IMR-90 (cell line): ENCODE data around the gene CTAG1A. TPM values are rescaled to one million over a fixed set of nuclear protein-coding genes. Genes with fewer than 3 reads are reported as not detected.

Source experiments
- ATAC-seq: fragments of 200-7000 bp; cut with Tn5 transposase; 2 replicates; pipeline ENCODE4 v1.9.1; 2020; ENCODE audit warnings: low read depth, mild to moderate bottlenecking, moderate library complexity
- BruUV-seq: library from RNA; stranded (reverse); fragments of 400-500 nt; replicated peaks from 2 replicates; lab custom pipeline; 2021; lab: Mats Ljungman, UMichigan
- CTCF ChIA-PET: fragments of 300-600 bp; formaldehyde crosslinking; extraction: SDS; loops from one replicate; lab custom pipeline; 2021; ENCODE audit warnings: antibody characterized with exemption; lab: Yijun Ruan, JAX
- POLR2A ChIA-PET: fragments of 300-600 bp; sonication (Branson Sonifier 250); formaldehyde crosslinking; loops from one replicate; lab custom pipeline; 2022; ENCODE audit warnings: antibody characterized with exemption; ENCODE audit not compliant: unreplicated experiment; lab: Charles Lee
- DNase-seq: peaks from one replicate; pipeline ENCODE4 v3.0.0; 2013
- H2AFZ ChIP-seq: replicated peaks from 2 replicates; pipeline ENCODE3; 2013; ENCODE audit warnings: low read length, mild to moderate bottlenecking; ENCODE audit not compliant: poor library complexity
- H2AK5ac ChIP-seq: 2 replicates; pipeline ENCODE4 v1.6.1; 2013; ENCODE audit warnings: low read depth, low read length, inconsistent platforms
- H2AK9ac ChIP-seq: replicated peaks from 2 replicates; pipeline ENCODE3; 2013; ENCODE audit warnings: mild to moderate bottlenecking, low read depth, low read length, moderate library complexity; ENCODE audit not compliant: poor library complexity
- H2BK120ac ChIP-seq: 2 replicates; pipeline ENCODE4 v1.6.1; 2013; ENCODE audit warnings: low read depth, low read length, inconsistent platforms
- H2BK15ac ChIP-seq: 3 replicates; pipeline ENCODE4 v1.6.1; 2013; ENCODE audit warnings: low read depth, low read length, inconsistent platforms
- H2BK20ac ChIP-seq: 2 replicates; pipeline ENCODE4 v1.6.1; 2013; ENCODE audit warnings: low read depth, mild to moderate bottlenecking, inconsistent platforms, low read length, moderate library complexity
- H2BK5ac ChIP-seq: 2 replicates; pipeline ENCODE4 v1.6.1; 2013; ENCODE audit warnings: mild to moderate bottlenecking, low read depth, low read length, inconsistent platforms; ENCODE audit not compliant: poor library complexity, severe bottlenecking
- H3K14ac ChIP-seq: replicated peaks from 2 replicates; pipeline ENCODE4 v1.6.1; 2013; ENCODE audit warnings: low read depth, low read length, inconsistent platforms
- H3K18ac ChIP-seq: 2 replicates; pipeline ENCODE4 v1.6.1; 2013; ENCODE audit warnings: low read depth, low read length, control low read depth
- H3K23ac ChIP-seq: 2 replicates; pipeline ENCODE4 v1.6.1; 2013; ENCODE audit warnings: low read depth, low read length, inconsistent platforms
- H3K27ac ChIP-seq: 2 replicates; pipeline ENCODE4 v1.5.1; 2013; ENCODE audit warnings: mild to moderate bottlenecking, control low read depth, low read length; ENCODE audit not compliant: insufficient read depth
- H3K27me3 ChIP-seq: 2 replicates; pipeline ENCODE4 v1.6.1; 2013; ENCODE audit warnings: low read length; ENCODE audit not compliant: control insufficient read depth, insufficient read depth
- H3K36me3 ChIP-seq: 2 replicates; pipeline ENCODE4 v1.6.1; 2013; ENCODE audit warnings: low read length, mixed read lengths; ENCODE audit not compliant: control insufficient read depth, insufficient read depth
- H3K4ac ChIP-seq: 2 replicates; pipeline ENCODE4 v1.6.1; 2013; ENCODE audit warnings: low read depth, low read length, inconsistent platforms
- H3K4me1 ChIP-seq: 2 replicates; pipeline ENCODE4 v1.6.1; 2013; ENCODE audit warnings: low read length, mixed read lengths; ENCODE audit not compliant: control insufficient read depth, insufficient read depth
- H3K4me2 ChIP-seq: 2 replicates; pipeline ENCODE4 v1.6.1; 2013; ENCODE audit warnings: low read depth, mild to moderate bottlenecking, control low read depth, low read length, moderate library complexity
- H3K4me3 ChIP-seq: 2 replicates; pipeline ENCODE4 v1.5.1; 2013; ENCODE audit warnings: low read depth, mild to moderate bottlenecking, control low read depth, low read length, moderate library complexity; ENCODE audit not compliant: insufficient read depth
- H3K56ac ChIP-seq: 2 replicates; pipeline ENCODE4 v1.6.1; 2013; ENCODE audit warnings: low read length, inconsistent platforms; ENCODE audit not compliant: insufficient read depth; ENCODE audit errors: extremely low read depth
- H3K79me1 ChIP-seq, 2 experiments: 2 replicates each; pipeline ENCODE4 v1.6.1; 2013; ENCODE audit warnings: low read length in 2 of 2, inconsistent platforms in 1 of 2, low read depth in 1 of 2
- H3K9ac ChIP-seq: 2 replicates; pipeline ENCODE4 v1.6.1; 2013; ENCODE audit warnings: low read depth, low read length, control low read depth
- H3K9me1 ChIP-seq: 2 replicates; pipeline ENCODE4 v1.6.1; 2013; ENCODE audit warnings: low read length, inconsistent platforms; ENCODE audit not compliant: insufficient read depth
- H3K9me3 ChIP-seq: 2 replicates; pipeline ENCODE4 v1.6.1; 2013; ENCODE audit warnings: low read length; ENCODE audit not compliant: control insufficient read depth, insufficient read depth
- H4K20me1 ChIP-seq: 2 replicates; pipeline ENCODE4 v1.6.1; 2013; ENCODE audit warnings: low read length, inconsistent platforms; ENCODE audit not compliant: insufficient read depth
- H4K5ac ChIP-seq: 2 replicates; pipeline ENCODE4 v1.6.1; 2013; ENCODE audit warnings: mild to moderate bottlenecking, low read depth, low read length, control low read depth
- H4K8ac ChIP-seq, 2 experiments: 2 replicates each; pipeline ENCODE4 v1.6.1; 2013; ENCODE audit warnings: low read depth in 2 of 2, low read length in 2 of 2, control low read depth in 1 of 2, inconsistent platforms in 1 of 2
- H4K91ac ChIP-seq: 2 replicates; pipeline ENCODE4 v1.6.1; 2013; ENCODE audit warnings: low read depth, low read length, inconsistent platforms; ENCODE audit not compliant: insufficient read depth
- POLR2A ChIP-seq: IDR thresholded peaks from 2 replicates; pipeline ENCODE4 v1.6.1; 2012; ENCODE audit warnings: mild to moderate bottlenecking, low read depth, low read length
- RFX5 ChIP-seq: IDR thresholded peaks from 2 replicates; pipeline ENCODE4 v1.8.0; 2012; ENCODE audit warnings: low read depth, mild to moderate bottlenecking, low read length, moderate library complexity
- WGBS, 2 experiments: methylation state at CpG; one replicate each; pipeline versions ENCODE4 v1.1.5 to v1.1.7; 2013; ENCODE audit warnings: missing lambda C conversion rate in 2 of 2; ENCODE audit not compliant: insufficient read length in 1 of 2; ENCODE audit errors: extremely low coverage in 2 of 2; 5-methylcytosine and 5-hydroxymethylcytosine counted together
- dilution Hi-C: fragments of 300-500 bp; cut with HindIII; formaldehyde crosslinking; loops from one replicate; pipeline ENCODE4 v1.14.3; 2018; ENCODE audit warnings: low sequenced_read_pairs; ENCODE audit not compliant: unreplicated experiment
- in situ Hi-C: fragments of 300-500 bp; cut with MboI; formaldehyde crosslinking; loops from 3 replicates; pipeline ENCODE4 v1.14.3; 2019; ENCODE audit warnings: low sequenced_read_pairs, inconsistent platforms, mixed read lengths
- intact Hi-C: fragments of 100-400 bp; cut with micrococcal nuclease; formaldehyde crosslinking; loops from 2 replicates; pipeline ENCODE4 v1.10.0; 2022
- polyA plus RNA-seq, 3 experiments: library from polyadenylated mRNA; depleted of rRNA; stranded (reverse); fragments of >200 nt; gene quantifications; 2 replicates each; pipeline ENCODE4 v1.2.3, GENCODE V29; 2012; ENCODE audit warnings: low replicate concordance in 1 of 3
- total RNA-seq: library from RNA; depleted of rRNA; stranded (reverse); fragments of >200 nt; gene quantifications from 2 replicates; pipeline ENCODE4 v1.2.3, GENCODE V29; 2012
- TF ChIP-seq, protein P1 (sequence below): conservative IDR thresholded peaks from 2 replicates; pipeline ENCODE4 v1.5.1; 2012; ENCODE audit warnings: mild to moderate bottlenecking, low read depth, low read length, improper control_type of control experiment

CTAG1A gene
- total and polyA plus RNA-seq, 2 of the 4 experiments (the other 2 are of a cell fraction), result not detected

DNA sequence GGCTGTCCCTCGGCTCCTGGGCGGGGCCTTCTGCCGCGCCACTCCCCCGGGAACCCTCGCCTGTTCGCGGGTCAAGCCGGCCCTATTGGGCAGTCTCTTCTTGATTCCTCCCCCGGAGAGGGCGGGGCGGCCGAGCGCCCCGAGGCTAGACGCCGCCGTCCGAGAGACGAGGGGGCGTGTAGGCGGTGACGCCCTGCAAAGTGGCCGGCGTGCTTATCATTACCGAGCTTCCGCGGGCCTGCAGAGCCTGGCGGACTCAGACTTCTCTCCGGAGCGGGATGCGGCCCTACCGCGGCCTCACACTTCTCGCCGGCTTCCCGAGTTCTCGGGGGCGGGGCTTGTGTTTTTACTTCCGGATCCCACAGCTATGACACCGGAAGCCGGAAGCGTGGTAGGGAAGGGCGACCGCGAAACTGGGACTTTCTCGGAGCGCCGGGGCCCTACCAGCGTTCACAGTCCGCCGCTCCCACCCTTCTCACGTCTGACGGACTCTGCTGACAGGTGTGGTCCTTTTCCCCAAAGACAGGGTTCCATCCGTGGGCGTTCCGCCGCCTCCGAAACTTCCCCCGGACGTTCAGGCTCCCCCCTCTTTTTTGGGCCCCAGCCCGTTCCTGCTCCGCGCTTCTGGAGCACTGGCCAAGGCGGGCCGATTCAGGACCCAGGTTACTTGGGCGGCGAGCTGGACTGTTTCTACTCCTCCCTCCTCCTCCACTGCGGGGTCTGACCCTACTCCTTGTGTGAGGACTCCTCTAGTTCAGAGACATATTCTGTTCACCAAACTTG is 37.5 kb upstream of the CTAG1A start, which contains the start of gene IKBKG:
IKBKG (plus strand) TSS at position 376 of the 783 bp plus-strand sequence. CDS start 4,383 bp downstream, outside the sequence.
- TF ChIP-seq POLR2A (0 out of 2 replicates have a peak, but pooled peaks have one; percentile 63), RFX5 (no peak)
- TF ChIP-seq, protein P1, sequence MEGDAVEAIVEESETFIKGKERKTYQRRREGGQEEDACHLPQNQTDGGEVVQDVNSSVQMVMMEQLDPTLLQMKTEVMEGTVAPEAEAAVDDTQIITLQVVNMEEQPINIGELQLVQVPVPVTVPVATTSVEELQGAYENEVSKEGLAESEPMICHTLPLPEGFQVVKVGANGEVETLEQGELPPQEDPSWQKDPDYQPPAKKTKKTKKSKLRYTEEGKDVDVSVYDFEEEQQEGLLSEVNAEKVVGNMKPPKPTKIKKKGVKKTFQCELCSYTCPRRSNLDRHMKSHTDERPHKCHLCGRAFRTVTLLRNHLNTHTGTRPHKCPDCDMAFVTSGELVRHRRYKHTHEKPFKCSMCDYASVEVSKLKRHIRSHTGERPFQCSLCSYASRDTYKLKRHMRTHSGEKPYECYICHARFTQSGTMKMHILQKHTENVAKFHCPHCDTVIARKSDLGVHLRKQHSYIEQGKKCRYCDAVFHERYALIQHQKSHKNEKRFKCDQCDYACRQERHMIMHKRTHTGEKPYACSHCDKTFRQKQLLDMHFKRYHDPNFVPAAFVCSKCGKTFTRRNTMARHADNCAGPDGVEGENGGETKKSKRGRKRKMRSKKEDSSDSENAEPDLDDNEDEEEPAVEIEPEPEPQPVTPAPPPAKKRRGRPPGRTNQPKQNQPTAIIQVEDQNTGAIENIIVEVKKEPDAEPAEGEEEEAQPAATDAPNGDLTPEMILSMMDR, result no peak
- DNase-seq (peak; percentile 86), ATAC-seq (peak; percentile 88)
- no peaks in the 10 kb centered on the region for H3K27me3 ChIP-seq
- peak within 1 kb of the TSS; percentile 40; the same call in 1 of the 3 replicates for H2BK15ac ChIP-seq
- peak within 1 kb of the TSS; percentile 42 to 88 for H4K8ac ChIP-seq
- POLR2A ChIA-PET, result no interaction called here
- H2AK5ac ChIP-seq, result peak within 1 kb of the TSS; percentile 85
- peak within 1 kb of the TSS; percentile 95 for H3K4me3 ChIP-seq
- peak within 1 kb of the TSS; percentile 89 for H4K5ac ChIP-seq
- H3K79me1 ChIP-seq, result peaks cover 8 to 52% of the 10 kb centered on the region in 2 experiments; a peak in 3 of 4 replicates
- H3K27ac ChIP-seq, result peak within 1 kb of the TSS; percentile 97
- peaks cover 6% of the 10 kb centered on the region; the same call in 1 of the 2 replicates for H3K9me1 ChIP-seq
- in situ Hi-C loops, result loop anchor here (25.0 kb wide), 1 partner anchor 1585 kb away; no protein-coding TSS in a partner anchor
- peak within 1 kb of the TSS; percentile 68 for H3K23ac ChIP-seq
- H3K4ac ChIP-seq, result peak within 1 kb of the TSS; percentile 95
- 27% methylated on average over 44 of the region's 69 CpGs; no CpG with 5 or more reads in 1 of the 2 experiments for WGBS, 2 experiments
- peak within 1 kb of the TSS; percentile 63; the same call in 1 of the 2 replicates for H3K18ac ChIP-seq
- no peaks in the 10 kb centered on the region for H3K9me3 ChIP-seq
- H3K9ac ChIP-seq, result peak within 1 kb of the TSS; percentile 97
- peak within 1 kb of the TSS; percentile 33 for H2BK20ac ChIP-seq
- H4K20me1 ChIP-seq, result peaks cover 9% of the 10 kb centered on the region; the same call in 1 of the 2 replicates
- peak within 1 kb of the TSS; percentile 88 for H2AFZ ChIP-seq
- peak within 1 kb of the TSS; percentile 64 for H3K14ac ChIP-seq
- dilution Hi-C loops, result no loop called here
- CTCF ChIA-PET, result no interaction called here
- peaks cover 9% of the 10 kb centered on the region for H3K4me1 ChIP-seq
- peaks cover 24% of the 10 kb centered on the region for H3K36me3 ChIP-seq
- H3K56ac ChIP-seq, result peak within 1 kb of the TSS; percentile 92
- intact Hi-C loops, result loop anchor here (2.0 kb wide), 2 partner anchors 31 to 57 kb away; partner anchors contain the start of genes FAM3A and SLC10A3
- TSS peak; percentile 55 for BruUV-seq
- H4K91ac ChIP-seq, result peak within 1 kb of the TSS; percentile 82
- H2AK9ac ChIP-seq, result peak within 1 kb of the TSS; percentile 59
- peak within 1 kb of the TSS; percentile 88 for H2BK120ac ChIP-seq
- peak within 1 kb of the TSS; percentile 92 for H2BK5ac ChIP-seq
- peak within 1 kb of the TSS; percentile 90 for H3K4me2 ChIP-seq
